Left hindlimb (tissue), 1 donor: ENCODE data around the gene OSBPL2.
A peak's percentile ranks its signal among the peaks of the same experiment; 100 is the strongest.

Experiments
- DNase-seq: peaks from one replicate; pipeline ENCODE4 v3.0.0-alpha.2; 2018

The OSBPL2 gene

DNA sequence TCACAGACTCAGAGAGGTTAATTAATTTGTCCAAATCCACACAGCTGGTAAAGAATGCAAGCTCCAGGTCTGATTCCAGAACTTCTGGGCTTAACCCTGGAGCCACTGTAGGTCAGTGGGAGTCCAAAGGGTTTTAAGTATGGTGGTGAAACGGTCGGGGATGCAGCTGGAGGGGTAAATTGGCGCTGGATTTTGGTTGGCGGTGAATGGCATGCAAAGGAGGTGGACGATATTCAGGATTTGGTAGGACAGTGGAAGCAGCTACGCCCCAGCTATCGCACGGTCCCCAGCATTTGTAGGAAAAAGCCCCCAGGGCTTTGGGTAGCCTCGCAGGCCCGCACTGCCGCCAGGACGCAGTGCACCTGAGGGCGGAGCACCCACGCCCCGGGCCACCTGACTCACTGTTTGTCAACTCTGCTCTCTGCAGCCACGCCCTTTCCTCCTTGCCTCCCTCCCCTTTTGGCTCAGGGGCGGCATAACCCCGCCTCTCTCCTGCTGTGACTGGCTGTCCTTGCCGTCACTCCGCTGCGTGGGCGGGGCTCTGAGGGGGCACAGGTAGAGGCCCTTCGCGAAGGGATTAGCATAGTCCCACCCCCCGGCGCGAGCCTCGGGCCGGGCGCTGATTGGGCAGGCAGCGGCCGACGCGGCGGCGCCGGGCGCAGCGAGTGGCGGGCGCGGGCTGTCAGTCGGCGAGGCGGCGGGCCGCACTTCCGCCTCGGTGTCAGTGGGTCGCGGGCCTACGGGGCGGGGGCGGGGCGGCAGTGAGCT, at the start of gene OSBPL2:
Gene OSBPL2 (plus strand): TSS at position 721 of the 768 bp plus-strand sequence. CDS start 17,664 bp downstream, outside the sequence.
- peak; percentile 99 for DNase-seq

DNA sequence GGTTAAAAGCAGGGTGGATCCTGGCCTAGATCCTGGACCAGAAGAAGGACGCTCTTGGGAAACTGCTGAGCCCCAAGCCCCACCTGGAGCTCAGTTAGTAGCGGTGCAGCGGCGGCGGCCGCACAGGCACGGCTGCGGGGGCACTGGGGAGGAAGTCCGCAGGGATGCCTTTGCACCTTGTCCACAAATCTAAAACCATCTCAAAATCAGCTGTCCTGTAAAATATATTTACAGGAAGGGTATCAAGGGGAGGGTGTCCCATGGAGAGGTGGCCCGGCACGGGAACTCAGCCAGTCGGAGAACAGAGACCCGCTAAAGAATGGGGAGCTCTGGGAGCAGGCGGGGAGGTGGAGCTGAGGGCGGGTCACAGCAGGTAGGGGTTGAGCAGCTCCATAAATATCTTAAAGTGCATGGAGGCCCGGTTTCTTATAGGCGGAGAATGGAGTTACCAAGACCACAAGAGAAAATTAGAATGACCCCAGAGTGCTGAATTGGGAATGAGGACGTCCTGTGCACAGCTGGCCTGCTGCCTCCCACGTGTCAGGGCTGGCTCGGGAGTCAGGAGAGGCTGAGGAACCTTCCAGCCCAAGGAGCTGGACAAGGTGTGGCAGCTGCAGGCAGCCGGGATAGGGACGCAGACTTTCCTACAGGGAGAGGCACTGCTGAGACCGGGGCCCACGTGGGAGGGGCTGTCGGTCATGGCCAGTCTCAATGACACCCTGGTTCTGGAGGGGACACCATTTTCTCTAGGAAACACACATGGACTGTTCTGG, 47.5 kb upstream of the OSBPL2 start:
- DNase-seq: no peak

DNA sequence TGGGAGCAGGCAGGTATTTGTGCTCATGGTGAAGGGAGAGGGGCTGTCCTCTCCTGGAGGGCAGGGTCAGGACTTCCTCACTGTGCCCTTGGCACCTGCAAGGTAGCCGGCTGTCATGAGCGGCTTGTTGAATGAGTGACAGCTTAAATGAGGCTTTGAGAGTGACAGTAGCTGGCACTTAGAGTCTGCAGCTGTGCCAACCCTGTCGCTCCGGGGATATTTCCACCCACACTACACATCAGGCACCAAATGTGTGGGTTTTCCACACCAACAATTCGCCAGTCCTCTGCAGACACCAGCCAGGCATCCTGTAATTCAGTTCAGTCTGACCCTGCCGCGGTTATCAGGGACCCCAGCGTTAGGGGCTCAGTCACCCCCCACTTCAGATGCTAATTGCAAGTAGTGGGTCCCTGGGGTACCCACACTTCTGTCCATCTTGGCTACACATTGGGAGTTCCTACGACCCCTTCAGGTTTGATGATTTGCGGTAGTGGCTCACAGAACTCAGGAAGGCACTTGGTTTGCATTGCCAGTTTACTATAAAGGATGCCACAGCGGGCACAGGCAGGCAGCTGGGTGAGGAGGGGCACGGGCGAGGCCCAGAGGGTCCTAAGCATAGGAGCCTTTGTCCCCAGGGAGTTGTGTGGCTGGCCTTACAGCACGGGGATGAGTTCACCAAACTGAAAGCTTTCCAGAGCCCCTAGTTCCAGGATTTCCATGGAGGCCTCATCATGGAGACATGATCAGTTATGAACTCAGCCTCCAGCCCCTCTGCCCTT, 46.4 kb upstream of the OSBPL2 start:
- peak; percentile 7 for DNase-seq

DNA sequence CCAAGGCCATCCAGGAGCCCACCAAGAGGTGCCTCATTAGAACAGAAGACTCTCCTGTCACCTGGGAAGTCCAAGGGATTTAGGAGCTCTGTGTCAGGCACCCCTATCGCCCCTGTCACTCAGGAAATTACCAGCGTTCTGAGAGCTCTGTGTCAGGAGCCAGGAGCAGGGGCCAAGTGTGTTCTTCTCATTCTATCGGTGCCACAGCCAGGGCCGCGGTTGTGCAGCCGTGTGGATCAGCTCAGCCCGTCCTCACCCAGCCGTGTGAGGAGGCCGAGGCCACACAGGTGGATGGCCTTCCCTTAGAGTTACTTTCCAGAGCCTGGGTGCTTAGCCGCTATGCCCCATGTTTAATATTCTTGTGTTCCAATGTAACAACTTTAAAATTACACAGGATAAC, 45.7 kb upstream of the OSBPL2 start:
- DNase-seq: no peak

DNA sequence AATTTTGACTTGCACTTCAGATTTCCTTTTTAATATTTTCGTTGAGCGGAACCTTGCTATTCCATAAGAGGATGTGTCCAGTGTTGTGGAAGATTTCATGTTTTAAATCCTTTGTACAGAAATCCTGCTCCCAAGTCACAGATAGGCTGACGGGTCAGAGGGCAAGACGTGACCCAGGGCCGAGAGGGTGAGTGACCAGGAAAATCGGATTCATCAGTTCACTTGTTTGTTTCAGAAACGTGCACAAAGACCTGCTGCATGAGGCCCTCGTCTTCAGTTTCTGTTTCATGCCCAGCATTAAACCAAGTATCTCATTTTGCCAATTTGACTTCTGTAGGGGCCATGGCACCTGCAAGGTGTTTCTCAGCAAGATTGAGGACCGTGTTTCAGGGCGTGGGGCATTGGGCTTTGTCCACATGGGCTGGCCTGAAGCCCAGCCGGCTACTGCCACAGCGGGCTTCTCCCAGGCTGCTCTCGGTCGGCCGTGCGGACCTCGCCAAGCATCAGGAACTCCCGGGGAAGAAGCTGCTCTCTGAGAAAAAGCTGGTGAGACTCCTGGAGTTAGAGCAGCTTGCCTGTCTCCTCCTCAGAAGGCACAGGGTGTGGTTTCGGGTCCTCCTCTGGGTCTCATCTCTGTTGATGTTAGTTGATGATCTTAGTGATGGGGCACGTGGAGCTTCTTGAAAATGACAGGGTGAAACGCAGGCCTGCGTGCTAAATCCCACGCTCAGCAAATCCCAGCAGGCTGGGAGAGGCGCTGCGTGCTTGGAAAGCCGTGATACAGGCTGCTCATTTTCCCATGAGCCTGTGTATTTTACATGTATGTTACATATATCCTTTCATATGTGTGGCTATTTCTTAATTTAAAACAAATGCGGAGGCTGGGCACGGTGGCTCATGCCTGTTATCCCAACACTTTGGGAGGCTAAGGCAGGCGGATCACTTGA, 45.0 kb upstream of the OSBPL2 start:
- DNase-seq: peak; percentile 14

DNA sequence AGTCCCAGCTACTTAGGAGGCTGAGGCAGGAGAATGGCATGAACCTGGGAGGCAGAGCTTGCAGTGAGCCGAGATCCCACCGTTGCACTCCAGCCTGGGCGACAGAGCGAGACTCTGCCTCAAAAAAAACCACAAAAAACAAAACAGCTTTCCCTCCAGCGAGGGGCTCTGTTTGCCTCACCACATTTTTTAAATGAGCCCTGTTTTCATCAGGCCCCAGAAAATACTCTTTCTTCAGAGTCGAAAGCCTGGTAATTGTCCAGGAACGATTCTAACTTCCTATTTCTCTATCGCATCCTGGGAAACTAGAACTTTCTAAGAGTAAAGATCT, 43.3 kb upstream of the OSBPL2 start:
- DNase-seq: no peak

DNA sequence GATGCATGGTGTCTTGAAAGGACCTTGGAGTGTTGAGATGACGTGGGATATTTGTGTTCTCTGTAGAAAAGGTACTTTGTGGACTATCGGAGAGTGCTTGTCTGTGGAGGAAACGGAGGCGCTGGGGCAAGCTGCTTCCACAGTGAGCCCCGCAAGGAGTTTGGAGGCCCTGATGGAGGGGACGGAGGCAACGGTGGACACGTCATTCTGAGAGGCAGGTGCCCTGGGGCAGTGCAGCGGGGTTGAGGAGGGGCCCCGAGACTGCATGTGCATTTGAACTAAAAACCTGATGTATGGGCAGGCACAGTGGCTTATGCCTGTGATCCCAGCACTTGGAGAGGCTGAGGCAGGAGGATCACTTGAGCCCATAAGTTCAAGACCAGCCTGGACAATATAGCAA, 42.6 kb upstream of the OSBPL2 start:
- DNase-seq: no peak

DNA sequence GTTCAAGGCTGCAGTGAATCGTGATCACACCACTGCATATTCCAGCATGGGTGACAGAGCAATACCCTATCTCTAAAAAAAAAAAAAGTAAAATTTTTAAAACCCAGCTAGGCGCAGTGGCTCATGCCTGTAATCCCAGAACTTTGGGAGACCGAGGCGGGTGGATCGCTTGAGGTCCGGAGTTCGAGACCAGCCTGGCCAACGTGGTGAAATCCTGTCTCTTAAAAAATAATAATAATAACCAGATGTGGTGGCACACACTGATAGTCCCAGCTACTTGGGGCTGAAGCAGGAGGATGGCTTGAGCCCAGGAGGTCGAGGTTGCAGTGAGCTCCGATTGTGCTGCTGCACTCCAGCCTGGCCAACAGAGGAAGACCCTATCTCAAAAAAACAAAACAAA, 42.0 kb upstream of the OSBPL2 start:
- DNase-seq: no peak

DNA sequence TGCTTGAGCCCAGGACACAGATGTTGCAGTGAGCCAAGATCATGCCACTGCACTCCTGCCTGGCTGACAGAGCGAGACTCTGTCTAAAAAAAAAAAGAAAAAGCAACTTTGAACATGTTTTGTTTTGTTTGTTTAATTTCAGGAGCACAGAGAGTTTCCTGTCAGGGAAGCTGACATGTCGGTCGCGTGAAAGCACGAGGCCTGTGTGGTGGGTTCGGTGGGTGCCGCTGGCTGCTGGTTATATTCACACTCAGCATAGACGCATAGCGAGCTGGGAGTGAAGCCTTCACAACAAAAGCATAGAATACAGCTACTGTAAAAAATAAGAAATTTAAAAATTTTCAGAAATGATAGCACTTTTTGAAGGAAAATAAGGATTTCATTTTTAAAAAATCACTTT, 41.0 kb upstream of the OSBPL2 start:
- DNase-seq: no peak

DNA sequence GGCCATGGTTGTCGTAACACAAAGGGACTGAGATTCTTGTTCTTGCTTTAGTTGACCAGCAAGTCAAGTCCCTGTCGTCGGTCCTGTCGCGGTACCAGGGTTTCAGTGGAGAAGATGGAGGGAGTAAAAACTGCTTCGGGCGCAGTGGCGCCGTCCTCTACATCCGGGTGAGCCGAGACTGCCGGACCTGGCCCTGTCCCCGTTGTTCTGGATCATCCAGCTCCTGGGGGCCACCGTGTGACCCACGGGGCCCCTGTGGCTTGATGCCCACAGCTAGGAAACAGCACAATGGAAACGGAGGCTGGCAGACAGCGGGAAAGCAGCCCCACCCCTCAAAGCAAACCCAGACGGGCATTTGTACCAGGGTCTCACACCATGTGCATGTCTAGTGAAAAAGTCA, 40.5 kb upstream of the OSBPL2 start:
- DNase-seq: no peak

DNA sequence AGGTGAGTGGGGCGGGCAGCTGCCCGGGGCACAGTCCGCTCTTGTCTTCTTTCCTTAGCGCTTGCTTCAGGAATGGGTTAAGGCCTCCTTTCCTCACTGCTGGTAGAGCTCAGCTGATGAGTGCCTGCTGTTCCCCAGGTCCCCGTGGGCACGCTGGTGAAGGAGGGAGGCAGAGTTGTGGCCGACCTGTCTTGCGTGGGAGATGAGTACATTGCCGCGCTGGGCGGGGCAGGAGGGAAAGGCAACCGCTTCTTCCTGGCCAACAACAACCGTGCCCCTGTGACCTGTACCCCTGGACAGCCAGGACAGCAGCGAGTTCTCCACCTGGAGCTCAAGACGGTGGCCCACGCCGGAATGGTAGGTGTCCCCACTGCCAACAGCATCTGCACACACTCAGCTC, 39.8 kb upstream of the OSBPL2 start:
- DNase-seq: no peak

DNA sequence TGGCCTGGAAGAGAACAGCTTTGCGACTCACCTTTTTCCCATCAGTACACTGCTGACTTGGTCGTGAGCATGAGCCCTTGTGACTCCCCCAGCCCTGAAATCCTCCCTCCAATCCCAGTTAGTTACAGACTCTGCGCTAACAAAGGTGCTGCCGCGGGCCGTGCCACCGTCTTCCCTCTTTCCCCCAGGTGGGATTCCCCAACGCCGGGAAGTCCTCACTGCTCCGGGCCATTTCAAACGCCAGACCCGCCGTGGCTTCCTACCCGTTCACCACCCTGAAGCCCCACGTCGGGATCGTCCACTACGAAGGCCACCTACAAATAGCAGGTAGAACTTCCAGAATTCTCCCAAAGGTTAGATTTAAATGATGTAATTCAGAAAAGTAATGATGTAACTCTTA, 39.4 kb upstream of the OSBPL2 start:
- no peak for DNase-seq

DNA sequence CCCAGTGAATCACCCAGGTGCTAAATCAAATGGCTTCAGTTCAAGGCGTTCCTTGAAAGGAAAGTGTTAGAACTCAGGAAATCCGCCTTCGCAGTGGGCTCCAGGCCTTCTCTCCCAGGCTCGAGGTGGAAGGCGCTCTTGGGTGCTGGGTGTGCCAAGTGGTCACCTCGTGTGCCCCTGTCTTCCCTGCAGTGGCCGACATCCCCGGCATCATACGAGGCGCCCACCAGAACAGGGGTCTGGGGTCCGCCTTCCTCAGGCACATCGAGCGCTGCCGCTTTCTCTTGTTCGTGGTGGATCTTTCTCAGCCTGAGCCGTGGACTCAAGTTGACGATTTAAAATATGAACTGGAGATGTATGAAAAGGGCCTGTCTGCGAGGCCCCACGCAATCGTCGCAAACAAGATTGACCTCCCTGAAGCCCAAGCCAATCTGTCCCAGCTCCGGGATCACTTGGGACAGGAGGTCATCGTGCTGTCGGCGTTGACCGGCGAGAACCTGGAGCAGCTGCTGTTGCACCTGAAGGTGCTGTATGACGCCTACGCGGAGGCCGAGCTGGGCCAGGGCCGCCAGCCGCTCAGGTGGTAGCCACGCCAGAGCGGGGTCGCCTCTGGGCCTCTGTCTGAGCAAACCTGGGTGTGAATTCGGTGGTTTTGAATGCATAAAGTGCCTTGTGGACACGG, 37.7 kb upstream of the OSBPL2 start:
- DNase-seq: no peak

DNA sequence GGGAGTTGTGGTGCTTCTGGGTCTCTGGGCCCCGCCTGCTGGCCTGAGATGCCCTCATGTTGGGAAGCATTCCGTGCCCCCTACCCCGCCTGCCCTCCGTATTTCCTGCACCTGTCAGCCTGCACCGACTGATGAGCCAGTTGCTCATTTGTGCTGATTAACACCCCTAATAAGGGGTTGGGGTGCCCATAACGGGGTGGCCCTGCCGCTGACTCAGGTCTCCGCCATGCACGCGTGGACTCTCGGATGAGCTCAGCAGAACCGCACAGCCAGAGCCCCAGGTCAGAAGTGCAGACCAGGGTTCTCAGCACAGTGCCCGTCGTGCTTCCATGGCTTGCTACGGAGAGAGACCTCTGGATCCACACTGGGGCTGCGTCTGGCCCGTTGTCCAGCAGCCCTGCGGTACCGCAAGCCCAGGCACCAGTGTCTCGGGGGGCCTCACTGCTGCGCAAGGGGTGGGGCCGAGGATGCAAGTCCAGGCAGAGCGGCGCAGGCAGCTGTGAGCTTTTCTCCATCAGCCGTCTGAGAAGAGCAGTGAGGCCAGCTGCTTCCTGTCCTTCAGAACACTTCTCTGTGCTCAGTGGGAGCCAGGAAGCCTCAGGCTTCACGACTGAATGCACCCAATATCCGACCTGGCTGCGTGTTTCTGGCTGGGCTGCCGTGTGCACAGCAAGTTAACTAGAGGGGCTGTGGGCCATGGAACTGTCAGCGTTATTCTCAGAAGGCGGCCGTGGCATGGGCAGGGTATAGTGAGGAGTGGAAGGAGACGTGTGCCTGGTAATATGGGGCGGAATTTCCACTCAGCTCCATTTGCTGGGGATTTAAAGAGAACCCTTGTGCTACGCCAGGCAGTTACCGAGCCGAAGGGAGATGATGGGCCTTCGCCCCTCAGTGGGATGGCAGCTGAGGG, 36.9 kb upstream of the OSBPL2 start:
- no peak for DNase-seq

DNA sequence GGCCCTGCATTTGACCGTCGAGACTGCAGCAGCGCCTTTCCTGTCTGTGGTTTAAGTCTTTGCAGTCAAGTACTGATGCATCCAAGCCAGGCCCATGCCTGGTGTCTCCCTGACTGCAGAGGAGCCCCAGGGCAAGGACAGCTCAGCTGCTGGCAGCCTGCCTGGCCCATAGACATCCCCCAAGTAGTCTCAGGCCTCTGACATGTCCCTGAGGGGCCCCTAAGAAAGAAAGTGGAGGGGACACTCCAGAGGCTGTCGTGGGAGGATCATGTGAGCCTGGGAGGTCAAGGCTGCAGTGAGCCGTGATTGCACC, 36.3 kb upstream of the OSBPL2 start:
- no peak for DNase-seq

DNA sequence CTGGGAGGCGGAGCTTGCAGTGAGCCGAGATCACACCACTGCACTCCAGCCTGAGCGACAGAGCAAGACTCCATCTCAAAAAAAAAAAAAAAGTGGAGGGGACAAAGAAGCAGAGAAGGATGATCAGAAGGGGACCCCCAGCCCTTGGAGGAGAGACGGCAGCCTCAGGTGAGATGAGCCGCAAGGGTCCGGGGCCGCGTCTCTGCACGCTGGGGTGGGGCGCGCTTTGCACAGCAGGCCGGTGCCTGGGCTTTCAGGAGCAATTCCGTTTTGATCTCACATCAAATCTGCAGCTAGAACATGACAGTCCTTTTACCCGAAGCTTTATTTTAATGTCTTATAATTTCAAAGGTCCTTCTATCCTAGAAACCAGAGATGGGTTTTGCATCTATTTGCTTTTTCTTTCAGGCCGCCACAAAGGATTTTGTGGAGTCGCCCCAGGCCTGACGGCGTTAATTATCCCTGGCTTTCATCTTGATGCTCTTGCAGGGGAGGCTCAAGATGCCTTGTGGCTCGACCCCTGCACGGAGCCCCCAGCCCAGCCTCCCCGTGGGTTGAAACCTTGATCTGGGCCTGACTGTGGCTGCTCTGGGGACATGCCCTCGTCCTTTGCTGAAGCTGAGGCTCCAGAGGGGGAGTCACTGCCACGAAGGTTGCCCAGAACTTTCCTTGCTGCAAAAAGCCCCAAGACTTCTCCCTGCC, 35.5 kb upstream of the OSBPL2 start:
- DNase-seq: no peak

DNA sequence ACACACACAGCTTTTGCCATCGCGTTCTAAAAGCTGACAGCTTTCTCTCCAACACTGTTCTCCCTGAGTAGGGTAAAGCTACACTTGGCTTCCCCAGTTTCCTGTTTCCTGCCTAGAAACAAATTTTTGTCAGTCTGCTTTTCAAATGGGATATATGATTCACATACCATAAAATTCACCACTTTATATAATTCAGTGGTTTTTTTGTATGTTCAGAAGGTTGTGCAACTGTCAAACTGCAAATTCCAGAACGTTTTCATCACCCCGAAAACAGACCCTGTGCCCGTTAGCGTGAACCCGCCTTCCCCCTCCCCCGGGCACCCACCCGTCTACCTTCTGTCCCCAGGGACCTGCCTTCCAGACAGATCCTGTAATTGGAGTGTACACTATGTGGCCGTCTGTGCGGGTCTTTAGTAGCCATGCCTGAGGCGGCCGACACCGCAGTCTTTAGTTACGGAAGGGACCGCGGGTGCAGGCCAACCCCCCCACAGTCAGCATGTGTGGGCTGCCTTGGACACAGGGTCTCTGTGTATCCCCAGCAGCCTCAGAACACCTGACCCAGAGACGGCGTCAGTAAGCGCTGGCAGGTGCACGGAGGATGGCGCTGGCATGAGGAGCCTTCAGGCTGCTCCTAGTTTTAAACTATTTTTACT, 34.8 kb upstream of the OSBPL2 start:
- DNase-seq: peak; percentile 28

DNA sequence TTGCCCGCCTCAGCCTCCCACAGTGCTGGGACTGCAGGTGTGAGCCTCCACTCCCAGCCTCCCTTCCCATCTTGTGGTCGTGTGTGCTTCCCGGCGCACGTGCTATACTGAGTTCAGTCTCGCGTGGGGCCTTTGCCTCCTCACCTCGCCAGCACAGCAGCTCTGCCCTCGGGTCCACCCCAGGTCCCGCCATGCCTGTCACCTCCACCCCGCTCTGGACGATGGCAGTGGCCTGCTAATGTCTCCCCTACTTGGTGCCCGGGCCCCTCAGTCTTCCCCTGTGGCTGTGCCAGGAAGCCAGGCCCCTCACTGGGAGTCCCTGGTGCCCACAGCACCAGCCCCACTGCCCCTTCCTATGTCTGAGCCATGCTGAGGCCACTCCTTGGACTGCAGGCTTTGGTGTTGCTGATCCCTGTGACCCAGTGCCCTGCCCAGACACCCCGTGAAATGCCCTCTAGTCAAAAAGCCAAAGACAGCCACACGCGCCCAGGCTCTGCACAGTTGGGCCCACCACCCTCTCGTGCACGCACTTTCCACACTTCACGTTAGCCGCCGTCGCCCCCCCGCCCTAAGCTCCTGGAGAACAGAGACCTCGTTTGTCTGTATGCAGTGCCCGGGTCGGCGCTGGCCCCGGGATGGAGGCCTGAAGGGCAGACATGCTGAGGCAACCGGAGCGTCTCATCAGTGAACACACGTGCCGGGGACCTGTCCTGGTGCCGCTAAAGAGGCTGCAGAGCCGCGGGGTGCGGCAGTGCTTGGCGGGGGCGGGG, 32.5 kb upstream of the OSBPL2 start:
- DNase-seq: peak; percentile 21

DNA sequence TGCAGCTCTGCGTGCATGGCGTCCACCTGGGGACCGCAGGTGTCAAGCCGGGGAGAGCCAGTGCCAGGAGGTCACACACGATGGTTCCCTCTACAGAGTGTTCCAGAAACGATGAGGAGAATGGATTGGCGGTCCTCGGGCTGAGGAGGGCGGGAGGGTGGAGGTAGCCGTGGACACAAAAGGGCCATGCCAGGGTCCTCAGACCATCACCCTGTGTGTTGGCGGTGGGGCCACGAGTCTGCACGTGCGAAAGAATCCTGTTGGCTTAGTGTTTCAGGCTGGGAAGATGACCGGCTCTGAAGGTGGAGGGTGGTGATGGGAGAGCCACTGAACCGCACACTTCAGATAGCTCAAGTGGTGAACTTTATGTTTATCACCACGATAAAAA, 31.9 kb upstream of the OSBPL2 start:
- DNase-seq: peak; percentile 10
